ENCODE data around the gene KCNG4.

Gene KCNG4

GRCh38 chr16:84180519-84181140 is 59.2 kb downstream of the KCNG4 start:
- CTCF ChIA-PET = no interaction called here
- POLR2A ChIA-PET = no interaction called here
- TF ChIP-seq CTCF (IDR thresholded peaks at IDR 0.05; ENCODE audit: control extremely low read depth, extremely low read depth, low read depth, missing control alignments) = no peak
- no peak for DNase-seq (ENCODE audit: extremely low spot score)

GRCh38 chr16:84179612-84180320 is 60.0 kb downstream of the KCNG4 start:
- DNase-seq (ENCODE audit: extremely low spot score) = no peak
- CTCF ChIA-PET = interaction anchor here (1.1 kb wide), 1 partner anchor 29 kb away, joined by 3 read pairs; no protein-coding TSS in a partner anchor

GRCh38 chr16:84178892-84179611 is 60.8 kb downstream of the KCNG4 start:
- no peak for DNase-seq (ENCODE audit: extremely low spot score)
- ChIA-PET POLR2A (no interaction called here), CTCF (interaction anchor here (1.1 to 4.0 kb wide), 4 partner anchors 8 to 94 kb away, joined by 3 to 39 read pairs (median 8); partner anchors contain the start of gene TAF1C)
- TF ChIP-seq CTCF (IDR thresholded peaks at IDR 0.05; ENCODE audit: control extremely low read depth, extremely low read depth, low read depth, missing control alignments) = no peak

More at GRCh38 chr16:84179612-84180320, 60.0 kb downstream of the KCNG4 start:
- POLR2A ChIA-PET = no interaction called here
- no peak for TF ChIP-seq CTCF (IDR thresholded peaks at IDR 0.05; ENCODE audit: control extremely low read depth, extremely low read depth, low read depth, missing control alignments)

GRCh38 chr16:84178146-84178765 is 61.6 kb downstream of the KCNG4 start:
- POLR2A ChIA-PET = no interaction called here
- no peak for DNase-seq (ENCODE audit: extremely low spot score)
- no peak for TF ChIP-seq CTCF (IDR thresholded peaks at IDR 0.05; ENCODE audit: control extremely low read depth, extremely low read depth, low read depth, missing control alignments)
- CTCF ChIA-PET = interaction anchor here (1.6 to 4.0 kb wide), 4 partner anchors 9 to 93 kb away, joined by 3 to 39 read pairs (median 8); partner anchors contain the start of gene TAF1C

GRCh38 chr16:84177741-84178073 is 62.1 kb downstream of the KCNG4 start:
- ChIA-PET CTCF (interaction anchor here (1.6 to 4.0 kb wide), 4 partner anchors 10 to 93 kb away, joined by 3 to 39 read pairs (median 8); partner anchors contain the start of gene TAF1C), POLR2A (no interaction called here)

More at GRCh38 chr16:84177741-84178073, 62.1 kb downstream of the KCNG4 start:
- DNase-seq (ENCODE audit: extremely low spot score) = no peak
- no peak for TF ChIP-seq CTCF (IDR thresholded peaks at IDR 0.05; ENCODE audit: control extremely low read depth, extremely low read depth, low read depth, missing control alignments)
